Measurements from ENCODE around the gene EXOG. TPM values are rescaled to one million over a fixed set of nuclear protein-coding genes. Genes with fewer than 3 reads are reported as not detected.

The EXOG gene
- total and polyA plus RNA-seq, 3 experiments from 2014 or later: 8.7 to 19.0 (median 17.7) TPM

DNA sequence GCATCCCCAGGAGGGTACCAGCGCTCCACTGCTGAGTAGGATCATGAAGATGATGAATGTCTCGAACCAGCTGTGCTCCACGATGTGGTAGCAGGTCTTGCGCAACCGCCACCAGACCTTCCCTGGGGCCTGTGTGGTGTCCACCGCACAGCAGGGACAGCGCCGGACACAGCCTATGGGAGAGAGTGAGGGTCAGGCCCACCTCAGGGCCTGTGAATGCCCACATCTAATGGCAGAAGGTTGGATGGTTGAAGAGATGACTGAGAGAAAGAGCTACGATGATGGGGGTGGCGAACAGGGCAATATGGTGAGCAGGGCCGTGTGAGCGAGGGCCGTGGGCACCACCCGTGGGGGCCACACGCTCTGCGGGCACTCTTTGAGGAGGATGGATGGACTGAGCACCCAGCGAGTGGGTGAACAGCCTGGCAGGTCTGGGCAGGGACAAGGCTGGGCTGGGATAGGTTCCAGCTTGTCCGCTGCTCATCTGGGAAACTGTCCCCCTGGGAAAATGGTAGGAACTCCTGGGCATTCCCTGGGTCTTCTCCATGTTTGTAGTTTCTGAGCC is 79.2 kb downstream of the EXOG start:
- H3K36me3 Mint-ChIP-seq: no peaks in the 10 kb centered on the region
- no peaks in the 10 kb centered on the region for H3K4me1 Mint-ChIP-seq
- CTCF ChIA-PET: interaction anchor here (0.6 kb wide), 1 partner anchor 133 kb away, joined by 3 read pairs; no protein-coding TSS in a partner anchor
- H3K27ac Mint-ChIP-seq: no peak overlapping the region
- peaks cover 0 to 6% (median 0%) of the 10 kb centered on the region in 5 donors for H3K9me3 Mint-ChIP-seq
- Histone ChIP-seq H3K27ac (ENCODE audit: low read depth, low read length) (no peak overlapping the region), H3K4me3 (ENCODE audit: low read length) (no peak overlapping the region), H3K36me3 (ENCODE audit: insufficient read depth, low read length) (no peaks in the 10 kb centered on the region), H3K27me3 (ENCODE audit: insufficient read depth, low read length, poor library complexity, severe bottlenecking) (no peaks in the 10 kb centered on the region), H3K9me3 (ENCODE audit: low read length) (no peaks in the 10 kb centered on the region), H3K4me1 (ENCODE audit: insufficient read depth, low read length) (no peaks in the 10 kb centered on the region)
- no peak for DNase-seq
- H3K27me3 Mint-ChIP-seq: peaks cover 6 to 12% of the 10 kb centered on the region in 2 donors
- no peak overlapping the region for H3K4me3 Mint-ChIP-seq
- POLR2A ChIA-PET: no interaction called here

Other genes with a start within 250 kb of the EXOG start
- gene SLC22A13, start 230.5 kb upstream of the EXOG start, total RNA-seq: under 1 TPM; 0.28 to 0.44 TPM
- 0.12 TPM for gene SLC22A13, start 230.5 kb upstream of the EXOG start, polyA plus RNA-seq
- not detected for gene SLC22A14, start 214.0 kb upstream of the EXOG start, total RNA-seq
- not detected for gene SLC22A14, start 214.0 kb upstream of the EXOG start, polyA plus RNA-seq
- gene XYLB, start 149.6 kb upstream of the EXOG start, total RNA-seq: 1 to 10 TPM; 5.7 to 6.2 TPM
- gene XYLB, start 149.6 kb upstream of the EXOG start, polyA plus RNA-seq: 0.15 TPM
- gene ACVR2B, start 42.5 kb upstream of the EXOG start, total RNA-seq: 1 to 10 TPM; 5.5 to 6.0 TPM
- 0.43 TPM for gene ACVR2B, start 42.5 kb upstream of the EXOG start, polyA plus RNA-seq
- gene SCN5A, start 153.3 kb downstream of the EXOG start, total RNA-seq: under 1 TPM; 0.33 to 0.47 TPM
- not detected for gene SCN5A, start 153.3 kb downstream of the EXOG start, polyA plus RNA-seq

Data from CD8-positive, alpha-beta memory T cell (primary cell).